ENCODE data around the gene MCF2L. TPM values are rescaled to one million over a fixed set of nuclear protein-coding genes. Genes with fewer than 3 reads are reported as not detected.

The MCF2L gene
- total RNA-seq, 1 experiment from 2014 or later = 8.9 TPM

DNA sequence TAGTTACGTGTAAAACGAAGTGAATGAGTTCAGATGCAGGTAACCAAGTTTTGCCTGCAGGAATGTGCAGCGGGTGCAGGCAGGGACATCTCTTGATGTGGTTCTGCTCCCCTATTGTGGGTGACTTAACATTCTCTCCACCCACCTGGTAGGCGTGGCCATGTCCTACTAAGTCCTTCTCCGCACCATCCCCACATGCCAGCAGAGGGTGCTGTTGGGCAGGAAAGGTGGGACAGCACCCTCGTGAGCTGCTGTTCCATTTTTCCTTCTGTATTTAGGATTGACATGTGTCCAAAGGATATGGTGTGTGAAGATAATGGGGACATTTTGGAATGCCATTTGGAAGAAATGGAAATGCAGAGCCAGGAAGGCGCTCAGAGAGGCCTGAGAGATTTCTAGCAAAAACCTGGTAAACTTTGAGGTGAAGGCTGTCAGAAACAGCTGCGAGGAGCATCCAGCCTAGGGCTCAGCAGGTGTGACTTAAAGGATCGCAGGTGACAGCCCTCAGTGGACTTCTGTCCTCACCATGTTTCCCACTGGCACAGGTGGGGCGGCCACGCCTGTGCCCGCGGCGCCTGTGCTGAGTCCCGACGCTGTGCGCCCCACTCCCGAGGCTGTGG, 26.2 kb upstream of the MCF2L start:
- DNase-seq (ENCODE audit: low read depth, low spot score) = peak; percentile 96
- in situ Hi-C loops (cut with HindIII; ENCODE audit: low pct_unique_long_range_greater_than_20kb, low sequenced_read_pairs) = no loop called here

DNA sequence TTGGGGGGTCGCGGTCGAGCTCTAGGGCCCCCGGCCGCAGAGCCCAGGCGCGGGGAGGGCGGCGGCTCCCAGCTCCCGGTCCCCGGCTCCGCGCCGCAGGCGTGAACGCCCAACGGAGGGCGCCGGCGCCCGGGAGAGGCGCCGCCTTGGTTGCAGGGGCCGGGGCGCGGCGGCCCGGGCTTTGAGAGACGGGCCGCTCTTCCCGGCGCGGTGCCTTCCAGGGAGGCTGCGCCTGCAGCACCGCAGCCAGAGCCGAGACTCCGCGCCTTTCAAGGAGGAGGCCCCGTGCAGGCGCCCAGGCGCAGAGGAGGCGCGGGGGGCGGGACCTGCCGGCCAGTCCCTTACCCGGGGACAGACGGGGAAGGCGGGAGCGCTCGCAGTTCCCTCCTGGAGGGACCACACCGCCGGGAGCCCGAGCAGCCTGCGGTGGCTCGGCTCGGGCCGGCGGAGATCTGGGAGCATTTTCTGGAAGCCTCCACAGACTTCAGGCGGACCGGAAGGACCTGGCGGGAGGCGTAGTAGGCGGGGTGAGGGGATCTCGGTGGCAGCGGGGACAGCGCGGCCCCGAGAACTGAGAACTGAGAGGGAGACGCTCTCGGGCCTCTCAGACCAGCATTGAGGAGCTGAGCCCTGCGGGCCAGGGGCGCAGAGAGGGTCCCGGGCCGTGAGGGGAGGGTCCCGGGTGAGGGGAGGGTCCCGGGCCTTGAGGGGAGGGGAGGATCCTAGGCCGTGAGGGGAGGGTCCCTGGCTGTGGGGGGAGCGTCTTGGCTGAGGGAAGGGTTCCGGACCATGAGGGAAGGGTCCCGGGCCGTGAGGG, 25.5 kb upstream of the MCF2L start:
- no peak for DNase-seq (ENCODE audit: low read depth, low spot score)
- in situ Hi-C loops (cut with HindIII; ENCODE audit: low pct_unique_long_range_greater_than_20kb, low sequenced_read_pairs) = no loop called here

DNA sequence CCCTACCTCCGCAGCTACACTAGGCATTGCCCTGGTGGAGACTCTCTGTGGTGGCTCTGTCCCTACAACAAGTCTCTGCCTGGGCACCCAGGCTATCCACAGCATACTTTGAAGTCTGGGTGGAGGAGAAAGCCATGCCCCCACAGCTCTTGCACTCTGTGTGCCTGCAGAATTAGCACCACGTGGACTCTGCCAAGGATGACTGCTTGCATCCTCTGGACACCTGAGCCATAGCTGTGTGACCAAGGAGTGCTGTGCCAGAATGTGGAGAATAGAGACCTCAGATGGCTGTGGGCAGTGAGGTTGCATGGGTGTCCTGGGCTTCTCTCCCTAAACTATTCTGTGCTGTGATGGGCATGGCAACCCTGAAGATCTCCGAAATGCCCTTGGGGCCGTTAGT, 21.2 kb upstream of the MCF2L start:
- no peak for DNase-seq (ENCODE audit: low read depth, low spot score)
- in situ Hi-C loops (cut with HindIII; ENCODE audit: low pct_unique_long_range_greater_than_20kb, low sequenced_read_pairs) = no loop called here

DNA sequence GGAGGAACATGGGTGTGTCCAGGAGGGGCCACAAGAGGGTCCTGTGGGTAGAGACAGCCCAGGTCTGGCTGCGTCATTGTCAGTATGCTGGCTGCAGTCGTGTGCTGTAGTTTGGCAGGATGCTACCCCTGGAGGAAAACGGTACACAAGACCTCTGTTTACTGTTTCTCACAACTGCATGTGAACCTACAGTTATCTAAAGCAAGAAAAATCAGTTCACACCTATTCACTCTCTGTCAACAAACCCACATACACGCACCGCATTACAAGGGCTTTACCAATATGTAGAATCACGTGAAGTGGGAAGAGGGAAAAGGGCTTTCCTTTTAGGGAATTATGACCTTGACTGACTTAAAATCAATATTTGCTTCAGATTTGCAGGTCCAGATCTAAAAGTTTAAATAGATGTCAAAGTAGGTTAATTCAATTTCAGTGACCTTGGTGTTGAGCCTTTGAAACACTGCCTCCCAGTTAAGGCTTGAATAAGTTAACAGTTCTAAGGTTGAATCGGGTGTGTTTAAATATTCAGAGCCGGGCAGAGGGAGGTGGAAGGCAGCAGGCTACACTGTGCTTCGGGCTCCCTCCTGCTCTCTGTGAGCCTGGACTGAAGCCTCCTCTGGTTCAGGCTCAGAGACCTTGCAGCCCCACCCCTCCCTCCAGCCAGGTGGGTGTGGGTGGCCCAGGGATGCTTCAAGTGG, 17.2 kb upstream of the MCF2L start:
- in situ Hi-C loops (cut with HindIII; ENCODE audit: low pct_unique_long_range_greater_than_20kb, low sequenced_read_pairs) = no loop called here
- DNase-seq (ENCODE audit: low read depth, low spot score) = no peak

DNA sequence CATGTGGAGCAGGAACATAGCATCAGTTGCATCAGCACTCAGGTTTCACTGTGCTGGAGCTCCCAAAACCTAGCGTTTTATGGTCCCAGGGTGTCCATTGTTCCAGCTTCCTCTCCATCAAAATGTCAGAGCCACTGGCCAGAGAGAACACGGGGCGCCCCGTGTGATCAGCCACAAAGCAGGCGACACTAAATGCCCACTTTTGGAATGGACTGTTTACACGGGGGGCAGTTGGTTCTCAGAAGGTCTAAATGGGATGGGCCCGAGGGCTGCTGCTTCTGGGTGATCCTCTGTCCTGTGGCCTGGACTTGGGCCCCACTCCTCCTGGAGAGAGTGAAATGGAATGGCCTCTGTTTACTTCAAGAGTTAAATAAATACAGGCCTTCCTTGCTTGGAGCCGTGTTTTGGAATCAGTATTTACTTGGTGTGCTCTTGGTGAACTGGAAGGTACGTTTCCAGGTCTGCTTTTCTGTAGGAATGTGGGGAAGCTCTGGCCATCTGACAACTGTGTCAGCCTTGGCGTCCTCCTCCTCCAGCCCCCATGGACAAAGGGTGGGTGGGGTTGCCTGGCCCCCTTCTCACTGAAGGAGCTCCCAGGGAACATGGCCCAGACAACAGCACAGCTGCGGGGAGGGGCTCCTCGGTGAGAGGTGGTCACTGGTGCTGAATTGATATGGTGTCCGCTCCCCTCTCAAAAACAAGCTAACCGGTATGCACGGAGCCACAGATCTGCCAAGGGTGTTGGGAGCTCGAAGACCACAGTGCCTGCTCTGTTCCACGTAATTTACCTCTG, 16.1 kb upstream of the MCF2L start:
- in situ Hi-C loops (cut with HindIII; ENCODE audit: low pct_unique_long_range_greater_than_20kb, low sequenced_read_pairs) = no loop called here

DNA sequence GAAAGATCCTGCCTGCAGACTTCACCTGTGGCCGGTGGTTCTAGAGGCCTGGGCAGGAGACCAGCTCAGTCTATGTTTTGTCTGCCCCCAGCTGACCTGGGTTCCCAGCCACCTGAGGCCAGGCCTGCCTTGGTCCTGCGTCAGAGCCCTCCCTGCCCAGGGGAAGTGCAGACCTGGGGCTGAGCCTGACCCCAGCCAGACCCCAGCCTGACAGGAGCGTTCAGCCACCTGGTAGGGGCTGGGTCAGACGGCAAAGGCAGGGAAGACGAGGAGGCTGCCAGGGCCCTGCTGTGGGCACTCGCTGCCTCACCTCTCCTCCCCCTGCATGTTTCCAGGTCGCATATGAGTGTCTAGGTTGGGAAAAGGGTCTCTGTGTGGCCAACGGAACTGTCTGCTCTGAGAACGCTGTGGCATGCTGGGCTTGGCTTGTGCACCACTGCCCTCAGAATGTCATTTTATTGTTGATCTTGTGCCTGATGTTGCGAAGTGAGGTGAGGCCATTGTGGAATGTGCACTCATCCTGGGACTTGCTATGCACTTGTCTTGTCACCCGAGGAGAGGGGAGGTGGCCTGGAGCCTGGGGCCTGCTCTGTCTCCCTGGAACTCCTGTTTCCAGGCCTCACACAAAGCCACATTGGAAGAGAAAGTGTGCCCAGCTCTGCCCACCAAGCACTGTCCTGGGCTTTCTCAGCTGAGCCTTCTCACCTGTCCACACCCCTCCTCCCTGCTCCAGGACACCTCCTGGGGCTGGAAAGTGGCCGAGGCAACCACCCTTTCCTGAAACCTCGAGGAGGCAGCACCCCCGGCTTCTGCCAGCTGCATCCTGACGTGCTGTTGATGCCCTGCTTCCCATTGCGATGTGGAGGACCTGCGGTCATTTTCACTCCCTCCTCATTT, 15.2 kb upstream of the MCF2L start:
- DNase-seq (ENCODE audit: low read depth, low spot score) = no peak
- in situ Hi-C loops (cut with HindIII; ENCODE audit: low pct_unique_long_range_greater_than_20kb, low sequenced_read_pairs) = no loop called here

More for the DNA sequence above, 16.1 kb upstream of the MCF2L start:
- DNase-seq (ENCODE audit: low read depth, low spot score) = no peak

DNA sequence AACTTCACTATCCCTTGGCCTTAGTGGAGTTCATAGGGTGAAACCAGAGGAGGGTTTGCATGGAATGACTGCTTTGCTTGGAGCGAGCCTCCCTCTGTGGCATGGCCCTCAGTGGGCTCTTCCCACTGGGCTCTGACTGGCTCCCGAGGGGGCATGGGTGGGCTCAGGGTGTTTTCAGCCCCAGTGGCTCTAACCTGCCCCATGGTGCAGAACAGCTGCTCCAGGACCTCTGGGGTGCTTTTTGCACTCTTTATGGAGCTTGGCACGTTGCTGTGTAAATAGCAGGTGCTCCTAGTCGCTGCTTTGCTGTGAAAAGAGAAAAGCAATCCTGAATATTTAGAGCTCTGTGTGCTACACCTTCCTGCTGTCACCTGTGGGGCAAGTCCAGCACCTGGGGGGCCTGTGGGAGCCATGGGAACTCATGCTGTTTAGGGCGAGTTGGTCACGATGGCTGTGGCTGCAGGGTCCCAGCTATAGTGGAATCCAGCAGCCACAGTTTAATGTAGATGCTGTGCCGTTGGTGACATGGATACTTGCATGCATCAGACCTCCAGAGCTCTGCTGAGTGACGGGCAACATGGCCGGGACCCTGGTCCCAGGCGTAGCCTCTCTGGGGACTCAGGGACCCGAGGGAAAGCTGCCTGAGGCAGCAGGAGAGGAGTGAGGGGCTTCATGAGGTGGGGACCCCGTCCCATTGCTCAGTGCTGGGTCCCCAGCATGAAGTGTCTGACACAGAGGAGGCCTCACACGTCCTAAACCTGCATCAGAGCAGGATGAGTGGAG, 14.3 kb upstream of the MCF2L start:
- DNase-seq (ENCODE audit: low read depth, low spot score) = no peak
- in situ Hi-C loops (cut with HindIII; ENCODE audit: low pct_unique_long_range_greater_than_20kb, low sequenced_read_pairs) = no loop called here

DNA sequence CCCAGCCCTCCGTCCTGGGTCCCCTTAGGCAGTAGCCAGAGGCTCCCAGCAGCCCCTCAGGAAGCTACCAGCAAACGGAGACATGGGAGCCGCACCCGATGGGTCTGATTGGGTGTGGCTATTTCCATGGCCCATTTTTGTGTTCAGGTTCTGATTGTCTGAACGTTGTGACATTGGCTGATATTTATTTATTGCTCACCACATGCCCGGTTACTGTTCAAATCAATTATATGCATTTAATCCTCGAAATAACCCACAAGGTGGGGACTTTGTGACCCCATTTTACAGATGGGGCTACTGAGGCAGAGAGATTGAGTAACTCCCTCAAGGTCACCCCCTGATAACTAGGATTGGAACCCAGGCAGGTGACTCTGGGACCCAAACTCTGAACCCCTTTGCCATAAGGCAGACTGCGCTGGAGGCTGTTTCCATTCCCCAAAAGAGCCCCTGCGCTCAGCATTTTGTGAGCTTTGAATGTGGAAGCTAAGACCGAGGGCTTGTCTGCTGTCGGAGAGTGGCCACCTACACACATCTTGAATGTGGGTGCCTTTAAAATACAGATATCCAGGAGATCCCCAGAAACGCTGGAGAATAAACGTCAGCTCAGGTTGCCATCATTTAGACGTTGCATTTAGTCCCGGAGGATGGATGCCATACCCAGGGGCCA, 13.6 kb upstream of the MCF2L start:
- in situ Hi-C loops (cut with HindIII; ENCODE audit: low pct_unique_long_range_greater_than_20kb, low sequenced_read_pairs) = no loop called here
- no peak for DNase-seq (ENCODE audit: low read depth, low spot score)

DNA sequence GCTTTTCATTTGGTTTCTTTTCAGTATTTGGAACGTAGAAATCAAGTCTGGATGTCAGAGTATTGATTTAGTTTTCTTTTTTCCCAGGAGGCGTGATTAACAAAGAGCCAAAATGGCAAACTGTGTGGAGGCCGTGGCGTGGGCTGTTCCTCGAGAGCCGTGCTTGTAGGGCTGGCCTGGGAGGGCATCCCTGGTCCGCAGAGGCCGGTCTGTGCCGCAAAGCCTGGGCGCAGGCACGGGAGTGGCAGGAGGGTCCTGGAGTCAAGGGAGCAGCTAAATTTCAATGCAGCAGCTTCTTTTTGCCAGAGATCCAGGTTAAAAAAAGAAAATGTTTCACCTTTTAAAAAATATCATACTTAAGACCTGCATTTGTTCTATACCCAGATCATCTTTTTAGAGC, 13.1 kb upstream of the MCF2L start:
- no peak for DNase-seq (ENCODE audit: low read depth, low spot score)
- in situ Hi-C loops (cut with HindIII; ENCODE audit: low pct_unique_long_range_greater_than_20kb, low sequenced_read_pairs) = no loop called here

DNA sequence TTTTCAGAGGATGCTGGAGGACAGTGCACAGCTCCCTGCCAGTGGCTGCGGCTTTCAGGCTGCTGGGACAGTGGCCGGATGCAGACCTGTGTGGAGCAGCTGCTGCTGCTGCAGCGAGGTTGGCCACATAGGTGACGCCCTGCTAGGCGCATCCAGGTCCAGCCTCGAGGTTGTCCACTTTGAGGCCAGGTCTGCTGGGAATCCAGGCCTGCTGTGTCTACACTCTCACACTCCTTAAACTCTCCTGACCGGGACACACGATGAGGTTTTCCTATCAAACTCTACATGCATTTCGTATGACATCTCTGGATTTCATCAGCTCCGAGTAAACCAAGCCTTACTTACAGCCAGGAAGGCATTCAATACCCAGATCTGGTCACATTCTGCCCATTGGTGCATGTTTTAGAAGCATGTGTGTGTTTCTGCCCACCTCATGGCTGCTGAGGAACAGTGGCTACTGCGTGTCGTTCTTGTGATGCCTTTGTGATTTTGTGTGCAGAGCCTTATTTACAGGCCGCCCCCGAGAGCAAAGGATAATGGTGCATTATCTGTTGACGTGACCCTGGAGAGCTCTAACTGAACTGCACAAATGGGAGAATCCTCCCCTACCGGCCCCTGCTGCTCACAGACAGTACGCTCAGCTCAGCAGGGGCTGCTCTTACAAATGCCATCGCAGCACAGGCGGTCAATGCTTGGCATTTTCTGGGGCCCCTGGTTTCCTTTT, 12.3 kb upstream of the MCF2L start:
- DNase-seq (ENCODE audit: low read depth, low spot score) = peak; percentile 9
- in situ Hi-C loops (cut with HindIII; ENCODE audit: low pct_unique_long_range_greater_than_20kb, low sequenced_read_pairs) = no loop called here

DNA sequence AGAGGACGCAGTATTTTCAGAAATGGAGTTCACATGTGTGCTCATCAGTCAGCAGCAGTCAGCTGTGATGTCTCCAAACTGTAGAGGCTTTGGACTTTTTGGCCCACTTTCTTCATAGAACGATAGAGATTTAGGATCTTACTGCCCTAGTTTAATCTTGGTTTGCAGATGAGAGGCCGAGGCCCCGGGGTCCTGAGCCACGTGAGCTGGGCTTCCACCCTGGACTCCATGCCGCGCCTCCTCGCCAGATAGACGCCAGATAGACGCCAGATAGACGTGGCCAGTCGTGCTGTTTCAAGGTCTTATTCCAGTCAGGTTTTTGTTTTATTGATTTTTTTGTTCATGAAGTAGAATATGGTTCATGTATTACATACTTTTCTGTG, 11.7 kb upstream of the MCF2L start:
- no peak for DNase-seq (ENCODE audit: low read depth, low spot score)
- in situ Hi-C loops (cut with HindIII; ENCODE audit: low pct_unique_long_range_greater_than_20kb, low sequenced_read_pairs) = no loop called here

DNA sequence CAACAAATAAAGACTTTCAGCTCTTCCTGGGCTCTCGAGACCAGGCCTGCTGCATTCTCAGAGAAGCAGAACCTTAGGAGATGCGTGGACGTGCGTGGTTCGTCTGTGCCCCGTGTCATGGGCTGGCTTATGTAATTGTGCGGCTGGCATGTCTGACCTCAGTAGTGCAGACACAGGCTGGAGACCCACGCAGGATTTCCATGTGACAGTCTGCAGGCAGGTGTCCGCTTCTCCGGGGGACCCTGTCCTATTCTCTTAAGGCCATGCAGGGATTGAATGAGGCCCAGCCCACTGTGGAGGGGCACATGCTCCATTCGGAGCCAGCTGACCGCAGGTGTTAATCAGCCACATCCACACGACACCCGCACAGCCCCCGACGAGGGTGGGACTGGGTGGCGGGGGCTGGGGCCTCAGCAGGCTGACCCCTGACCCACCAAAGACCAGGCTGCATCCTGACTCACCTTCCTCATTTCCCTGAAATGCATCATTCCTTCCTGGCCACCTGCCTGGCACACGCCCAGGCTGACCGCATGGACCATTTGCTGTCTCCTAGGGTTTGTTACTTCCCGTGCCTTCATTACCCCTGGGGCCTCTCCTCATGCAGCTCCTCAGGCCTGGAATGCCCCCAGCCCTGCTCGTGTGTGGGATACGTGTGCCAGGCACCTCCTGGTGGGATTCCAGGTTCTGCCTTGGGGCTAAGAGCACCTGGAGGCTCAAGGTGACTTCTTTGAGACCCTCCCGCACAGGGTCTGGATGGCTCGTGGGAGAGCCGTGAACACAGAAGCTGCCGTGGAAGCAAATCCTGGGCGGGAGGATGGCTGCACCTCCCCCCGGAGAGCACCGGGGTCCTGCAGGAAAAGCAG, 10.7 kb upstream of the MCF2L start:
- in situ Hi-C loops (cut with HindIII; ENCODE audit: low pct_unique_long_range_greater_than_20kb, low sequenced_read_pairs) = no loop called here
- DNase-seq (ENCODE audit: low read depth, low spot score) = no peak

DNA sequence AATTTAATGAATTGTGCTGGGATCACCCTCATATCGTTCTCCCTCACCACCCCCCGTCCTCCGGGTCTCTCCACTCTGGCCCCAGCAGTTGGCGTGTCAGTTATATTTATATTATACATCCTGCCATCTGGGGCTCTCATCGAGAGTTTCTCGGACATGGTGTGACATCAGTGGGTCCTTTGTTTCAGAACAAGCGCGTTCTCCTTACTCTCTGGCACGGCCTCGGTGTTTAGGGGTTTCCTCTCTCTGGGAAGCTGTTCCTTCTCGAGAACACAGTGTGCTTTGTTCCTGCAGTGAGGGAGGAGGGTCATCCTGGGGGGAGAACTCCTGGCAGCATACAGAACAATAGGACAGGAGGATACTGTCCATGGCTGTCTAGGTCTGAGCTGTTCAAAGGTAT, 9.8 kb upstream of the MCF2L start:
- DNase-seq (ENCODE audit: low read depth, low spot score) = peak; percentile 89
- in situ Hi-C loops (cut with HindIII; ENCODE audit: low pct_unique_long_range_greater_than_20kb, low sequenced_read_pairs) = no loop called here

DNA sequence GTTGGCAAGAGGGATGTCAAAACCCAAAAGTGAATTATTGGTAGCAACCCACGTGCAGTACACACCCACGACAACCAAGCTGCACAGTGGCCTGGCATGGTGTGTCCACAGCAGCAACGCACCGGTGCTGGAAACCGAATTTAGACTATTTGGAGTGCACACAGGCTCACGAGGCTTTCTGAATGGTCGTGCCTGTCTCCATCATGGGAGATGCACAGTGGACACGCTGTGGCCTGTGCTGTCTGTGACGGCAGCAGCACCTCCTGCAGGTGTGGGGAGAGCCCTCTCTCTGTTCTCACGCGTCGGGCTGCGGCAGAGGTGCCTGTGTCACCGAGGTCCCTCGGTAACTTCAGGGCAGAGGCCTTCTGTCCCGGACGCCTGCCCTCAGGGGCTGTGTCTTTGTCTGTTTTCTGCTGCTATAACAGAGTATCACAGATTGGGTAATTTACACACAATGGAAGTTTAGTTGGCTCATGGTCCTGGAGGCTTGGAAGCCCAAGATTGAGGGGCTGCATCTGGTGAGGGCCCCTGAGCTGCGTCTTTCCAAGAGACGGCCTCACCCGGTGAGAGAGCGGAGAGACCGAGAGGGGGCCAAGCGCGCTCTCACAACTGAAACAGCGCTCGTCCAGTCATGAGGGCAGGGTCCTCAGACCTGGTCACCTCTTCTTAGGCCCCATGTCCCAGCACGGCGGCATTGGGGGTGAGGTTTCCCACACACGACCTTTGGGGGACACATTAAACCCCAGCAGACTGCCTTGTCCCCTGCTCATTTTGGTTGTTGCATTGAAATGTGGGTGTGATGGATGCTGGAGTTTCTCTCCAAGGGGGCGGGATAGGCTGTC, 9.1 kb upstream of the MCF2L start:
- no peak for DNase-seq (ENCODE audit: low read depth, low spot score)
- in situ Hi-C loops (cut with HindIII; ENCODE audit: low pct_unique_long_range_greater_than_20kb, low sequenced_read_pairs) = no loop called here

Measured in SK-MEL-5 (cell line).